Measurements from ENCODE around the gene LRRC75B.
"Not testable (repeated sequence)": the region's sequence is repeated elsewhere in the genome, so short reads cannot be mapped to it uniquely, and the experiment has no call there.

LRRC75B gene

DNA sequence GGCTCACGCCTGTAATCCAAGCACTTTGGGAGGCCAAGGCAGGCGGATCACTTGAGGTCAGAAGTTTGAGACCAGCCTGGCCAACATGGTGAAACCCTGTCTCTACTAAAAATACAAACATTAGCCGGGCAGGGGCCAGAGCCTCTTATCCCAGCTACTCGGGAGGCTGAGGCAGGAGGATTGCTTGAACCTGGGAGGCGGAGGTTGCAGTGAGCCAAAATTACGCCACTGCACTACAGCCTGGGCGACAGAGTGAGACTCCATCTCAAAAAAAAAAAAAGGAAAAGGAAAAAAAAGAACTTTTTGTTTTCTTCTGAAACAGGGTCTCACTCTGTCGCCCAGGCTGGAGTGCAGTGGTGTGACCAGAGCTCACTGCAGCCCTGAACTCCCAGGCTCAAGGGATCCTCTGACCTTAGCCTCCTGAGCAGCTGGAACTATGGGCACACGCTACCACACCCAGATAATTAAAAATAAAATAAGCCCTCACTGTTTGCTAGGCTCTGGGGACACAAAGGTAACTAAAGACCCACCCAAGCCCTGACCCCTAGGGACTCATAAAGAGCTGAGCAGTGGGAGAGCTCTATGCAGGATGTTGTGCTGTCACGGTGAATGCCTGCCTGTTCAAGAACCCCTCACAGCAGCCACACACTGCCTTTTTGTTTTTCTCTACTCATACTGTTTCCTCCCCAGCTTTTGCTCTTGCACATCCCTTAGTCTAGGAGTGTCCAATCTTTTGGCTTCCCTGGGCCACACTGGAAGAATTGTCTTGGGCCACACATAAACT, 40.2 kb downstream of the LRRC75B start:
- not testable (repeated sequence) for DNase-seq

DNA sequence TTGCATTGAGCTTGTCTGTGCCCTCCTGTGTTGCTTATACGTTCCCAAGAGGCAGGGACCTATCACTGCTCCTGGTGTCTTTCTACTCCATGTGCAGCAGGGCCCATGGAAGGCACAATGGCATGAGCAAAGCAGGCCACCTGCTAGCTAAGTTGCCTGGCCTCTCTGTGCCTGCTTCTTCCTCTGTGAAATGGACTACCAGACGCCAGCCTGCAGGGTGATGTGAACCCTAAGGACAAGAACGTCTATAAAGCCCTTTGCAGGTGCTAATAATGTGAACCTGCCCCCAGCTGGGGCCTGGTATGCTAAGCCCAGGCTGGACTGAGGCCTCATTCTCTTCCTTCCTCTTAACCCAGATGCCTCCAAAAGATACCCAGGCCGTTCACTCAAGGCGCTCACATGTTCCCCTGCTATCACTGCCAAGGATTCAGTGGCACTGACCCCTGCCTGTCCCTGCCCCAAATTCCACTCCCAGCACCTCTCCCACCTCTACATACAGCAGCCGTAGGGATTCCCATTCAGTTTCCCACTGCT, 41.9 kb downstream of the LRRC75B start:
- peak; percentile 74 for DNase-seq

DNA sequence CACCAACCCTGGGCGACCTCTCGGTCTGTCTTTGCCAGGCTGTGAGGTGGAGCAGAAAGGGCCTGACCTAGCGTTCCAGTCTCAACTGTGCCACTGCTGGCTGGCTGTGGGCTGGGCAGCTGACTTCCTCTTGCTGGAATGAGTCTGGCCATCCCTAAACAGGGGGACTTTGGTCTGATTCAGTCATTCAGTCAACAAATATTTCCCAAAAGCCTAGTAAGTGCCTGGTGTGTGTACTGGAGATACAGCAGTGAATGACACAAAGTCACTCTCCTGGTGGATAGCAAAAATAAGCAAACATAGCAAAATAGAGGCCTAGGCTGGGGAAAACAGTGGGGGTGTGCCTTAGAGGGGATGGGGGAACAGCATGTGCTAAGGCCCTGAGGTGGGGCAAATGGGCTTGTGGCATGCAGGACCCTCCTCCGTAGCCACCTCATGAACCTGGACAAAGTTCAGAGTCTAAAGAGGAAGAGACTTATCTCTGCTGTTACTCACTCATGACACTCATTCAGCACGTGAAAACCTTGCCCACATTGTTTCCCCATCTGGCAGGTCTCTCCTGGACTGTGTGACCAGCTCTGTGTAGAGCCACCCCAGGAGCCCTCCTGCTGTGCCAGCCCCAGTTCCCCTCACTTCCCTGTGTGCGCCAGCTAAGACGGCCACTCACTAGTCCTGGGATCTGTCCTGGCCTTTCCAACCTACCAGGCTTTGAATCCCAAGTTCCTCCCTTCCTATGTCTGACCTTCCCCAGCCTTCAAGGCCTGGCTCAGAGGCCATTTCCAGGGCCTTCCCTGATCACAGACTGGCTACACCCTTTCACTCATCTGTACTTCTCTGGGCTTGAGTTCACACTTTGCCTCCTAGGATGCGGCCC, 42.6 kb downstream of the LRRC75B start:
- DNase-seq = peak; percentile 44

DNA sequence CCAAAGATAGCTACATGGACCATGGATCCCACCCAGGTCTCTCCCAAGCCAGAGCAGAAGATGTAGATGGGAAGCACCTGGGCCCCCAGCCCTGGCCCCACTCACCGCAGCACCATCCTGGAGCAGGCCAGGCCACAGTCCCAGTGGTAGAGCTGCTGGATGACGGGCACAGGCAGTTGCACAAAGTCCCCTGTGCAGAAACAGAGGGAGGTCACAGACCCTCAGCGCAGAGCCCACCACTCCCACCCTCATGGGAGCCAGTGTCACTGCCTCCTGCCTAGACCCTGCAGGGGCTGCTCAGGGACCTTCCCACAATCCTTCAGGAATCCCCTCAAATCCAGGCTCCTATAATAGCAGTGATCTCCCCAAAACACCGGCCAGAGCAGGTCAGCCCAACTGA, 44.1 kb downstream of the LRRC75B start:
- DNase-seq = no peak

DNA sequence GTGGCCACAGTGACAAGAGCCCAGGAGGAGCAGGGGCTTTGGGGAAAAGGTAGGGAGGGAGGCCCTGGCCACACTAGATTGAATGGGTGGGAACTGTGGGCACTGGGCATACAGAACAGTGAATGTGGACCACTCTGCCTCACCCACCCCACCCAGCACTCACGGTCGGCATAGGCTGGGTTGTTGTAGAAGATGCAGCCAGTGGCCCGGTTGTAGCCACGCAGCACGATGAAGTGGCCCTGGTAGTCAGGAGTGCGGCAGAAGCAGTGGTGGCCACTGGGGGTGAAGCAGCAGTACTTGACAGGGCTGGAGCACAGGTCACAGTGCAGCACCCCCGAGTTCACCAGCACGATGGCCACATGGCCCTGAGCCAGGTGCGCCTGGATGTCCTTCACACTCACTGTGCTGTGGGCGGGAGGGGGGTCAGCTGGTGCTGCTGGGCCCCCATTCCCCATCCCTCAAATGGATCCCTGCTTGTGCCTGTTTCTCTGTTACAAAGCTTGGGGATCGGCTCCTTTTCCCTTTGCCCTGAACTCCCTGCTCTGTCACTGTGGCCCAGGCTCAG, 49.1 kb downstream of the LRRC75B start:
- no peak for DNase-seq

DNA sequence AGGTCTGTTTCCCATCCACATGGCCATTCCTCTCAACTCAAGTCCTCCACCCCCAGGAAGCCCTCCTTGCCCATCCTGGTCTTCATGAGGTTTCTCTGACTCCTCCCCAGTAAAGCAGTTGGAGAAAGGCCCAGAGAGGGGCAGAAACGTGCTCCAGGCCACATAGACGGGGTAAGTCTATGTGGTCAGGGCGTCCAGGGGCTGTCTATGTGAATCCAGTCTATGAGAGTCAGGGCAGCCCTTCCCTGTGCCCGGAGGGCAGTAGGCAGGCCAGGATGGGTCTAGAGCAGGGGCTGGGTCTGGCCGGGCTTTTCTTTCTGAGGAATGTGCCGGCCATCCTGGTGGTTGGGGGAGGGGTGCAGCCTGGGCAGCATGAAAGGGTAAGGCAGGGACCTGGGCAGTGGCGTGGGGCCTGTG, 49.7 kb downstream of the LRRC75B start:
- no peak for DNase-seq

DNA sequence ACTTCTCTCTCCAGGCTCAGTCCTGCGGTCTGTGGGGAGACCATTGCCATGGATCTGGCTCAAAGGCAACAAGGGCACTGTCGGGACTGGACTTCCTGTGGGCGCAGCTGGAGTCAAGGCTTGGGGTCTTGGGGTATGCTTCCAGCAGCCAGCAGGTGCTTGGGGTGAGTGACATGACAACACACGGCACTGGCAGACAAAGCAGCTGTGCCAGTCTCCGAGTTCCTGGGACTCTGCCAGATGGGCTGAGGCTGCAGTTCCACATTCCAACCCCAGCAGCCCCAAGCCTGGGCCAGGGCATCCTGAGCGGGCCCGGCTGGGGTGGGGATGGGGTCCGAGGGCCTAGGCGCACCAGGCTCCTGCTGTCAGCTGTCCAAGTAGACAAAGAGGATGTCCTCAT, 50.2 kb downstream of the LRRC75B start:
- no peak for DNase-seq

DNA sequence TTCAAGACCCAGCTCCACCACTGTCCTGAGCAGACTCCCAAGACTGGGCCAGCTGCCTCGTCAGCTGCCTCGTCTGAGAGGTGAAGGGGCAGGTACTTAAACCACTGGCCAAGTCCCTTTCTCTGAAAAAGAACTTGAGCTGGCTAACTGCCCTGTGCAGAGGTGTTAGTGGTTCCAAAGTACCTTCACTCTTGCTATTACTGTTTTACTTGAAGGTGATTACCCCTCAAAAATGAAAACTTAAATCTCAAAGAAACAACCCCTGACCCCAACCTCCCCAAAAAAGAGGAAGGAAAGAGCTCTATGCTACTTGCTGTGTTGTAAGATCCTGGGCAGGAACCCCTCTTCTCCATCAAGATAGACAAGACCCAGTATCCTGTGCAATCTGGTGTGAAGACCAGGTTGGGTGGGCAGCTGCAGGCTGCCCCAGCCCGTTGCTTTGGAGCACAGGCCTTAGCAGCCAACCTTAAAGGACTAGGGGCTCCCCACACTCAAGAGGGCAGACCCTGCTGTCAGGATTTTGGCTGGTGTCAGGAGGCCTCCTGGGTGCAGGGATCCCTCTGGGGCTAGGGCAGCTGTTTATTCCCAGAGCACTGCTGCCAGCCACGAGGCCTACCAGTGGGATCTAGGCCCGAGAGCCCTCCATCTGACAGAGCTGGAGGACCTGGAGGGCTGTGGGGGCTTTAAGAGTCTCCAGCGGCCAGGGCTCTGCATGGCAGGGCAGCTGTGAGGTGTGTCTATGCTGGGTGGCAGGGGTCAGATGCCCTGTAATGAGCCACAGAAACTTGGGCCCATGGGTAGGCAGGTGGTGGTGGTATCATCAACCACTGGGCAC, 51.0 kb downstream of the LRRC75B start:
- peak; percentile 69 for DNase-seq

DNA sequence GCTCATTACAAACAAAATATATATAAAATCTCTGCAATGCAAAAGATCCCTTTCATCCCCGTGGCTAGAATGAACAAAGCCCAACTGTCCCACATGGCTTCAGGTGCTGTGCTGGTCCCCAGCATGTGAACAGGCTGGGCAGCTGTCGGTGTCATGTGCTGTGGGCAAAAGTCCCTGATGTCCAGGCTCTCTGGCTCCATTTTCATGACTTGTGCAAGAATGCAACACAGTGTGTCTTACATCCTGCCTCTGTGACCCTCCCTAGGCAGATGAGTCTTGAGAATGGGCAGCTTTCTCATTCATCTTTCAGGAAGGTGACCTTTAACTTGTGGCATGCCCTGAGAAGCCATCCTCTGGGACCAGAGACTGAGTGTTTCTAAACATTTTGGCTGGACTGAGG, 52.4 kb downstream of the LRRC75B start:
- DNase-seq = no peak

DNA sequence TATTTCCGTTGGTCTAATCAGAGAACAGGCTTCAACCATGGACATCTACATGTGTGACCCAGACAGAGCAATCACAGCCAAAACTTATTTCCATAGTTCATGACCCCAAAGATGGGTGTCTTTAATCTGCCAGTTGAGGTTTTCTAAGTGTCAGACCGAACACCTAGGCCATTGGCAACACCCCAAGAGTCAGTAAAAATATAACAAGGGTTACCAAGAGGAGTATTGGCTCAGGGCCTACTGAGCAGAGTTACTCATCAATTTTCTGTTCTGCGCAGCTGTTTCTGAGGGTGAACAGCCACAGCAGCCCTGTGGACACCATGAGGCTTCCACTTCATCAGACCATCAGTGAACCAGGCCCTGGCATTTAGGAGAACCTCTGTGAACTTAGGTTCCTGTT, 56.8 kb downstream of the LRRC75B start:
- DNase-seq = no peak
